RKO (cell line): ENCODE measurements around the gene OBP2B.

ENCODE experiments used
- DNase-seq: peaks from one replicate; pipeline ENCODE4 v3.0.0-alpha.2; 2016; ENCODE audit warnings: low spot score

OBP2B gene

DNA sequence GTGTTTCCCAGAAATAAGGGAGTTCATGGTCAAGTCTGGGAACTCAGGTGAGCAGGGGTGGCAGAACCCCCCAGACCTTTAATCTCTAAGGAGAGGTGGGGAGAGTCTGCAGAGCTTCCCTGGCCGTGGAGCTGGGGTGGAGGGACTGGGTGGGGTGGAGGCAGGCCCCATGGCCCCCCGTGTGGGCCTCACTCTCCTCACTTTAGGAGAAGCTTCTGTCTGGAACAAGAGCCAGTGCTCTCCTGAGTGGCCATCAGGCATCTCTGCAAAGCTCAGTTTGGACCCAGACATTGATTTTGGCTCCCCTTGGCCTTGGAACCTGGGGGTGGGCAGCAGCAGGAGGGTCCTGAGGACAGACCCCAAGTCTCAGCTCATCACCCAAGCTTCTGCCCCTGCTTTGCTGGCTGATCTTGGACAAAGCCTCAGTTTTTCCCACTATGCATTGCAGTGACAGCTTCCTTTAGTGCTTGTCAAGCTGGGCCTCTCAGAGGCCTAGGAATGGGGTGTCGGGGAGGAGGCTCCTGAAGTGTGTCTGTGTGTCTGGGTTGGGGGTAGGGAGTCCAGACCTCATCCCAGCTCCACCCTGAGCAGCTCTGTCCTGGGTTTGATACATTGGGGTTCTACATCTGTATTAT is 41.8 kb downstream of the OBP2B start:
- no peak for DNase-seq

DNA sequence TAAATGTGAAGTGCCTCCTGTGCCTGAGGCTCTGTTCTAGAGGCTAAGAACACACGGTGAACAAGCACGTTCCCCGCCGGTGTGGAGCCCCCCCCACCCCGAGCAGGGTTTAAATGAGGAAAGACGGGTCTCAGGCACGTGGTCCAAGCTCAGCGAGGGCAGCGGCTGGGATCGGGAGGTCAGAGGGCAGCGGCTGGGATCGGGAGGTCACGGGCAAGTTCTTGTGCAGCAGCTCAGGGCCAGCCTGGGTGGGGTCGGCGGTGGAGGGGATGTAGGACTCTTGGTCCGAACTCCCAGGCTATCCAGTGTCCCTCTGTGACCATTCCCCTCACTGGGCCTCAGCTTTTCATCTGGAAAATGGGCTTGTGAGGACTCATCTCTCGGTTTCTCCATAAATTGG is 42.7 kb downstream of the OBP2B start:
- no peak for DNase-seq

DNA sequence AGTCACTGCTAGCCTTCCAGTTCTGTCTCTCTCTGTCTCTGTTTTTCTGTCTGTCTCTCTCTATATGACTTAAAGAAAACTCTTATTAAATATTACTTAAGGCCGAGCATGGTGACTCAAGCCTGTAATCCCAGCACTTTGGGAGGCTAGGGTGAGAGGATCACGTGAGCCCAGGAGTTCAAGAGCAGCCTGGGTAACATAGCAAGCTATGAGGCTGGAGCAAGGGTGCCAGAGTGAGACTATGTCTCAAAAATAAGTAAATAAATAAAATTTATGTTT is 43.7 kb downstream of the OBP2B start:
- no peak for DNase-seq

DNA sequence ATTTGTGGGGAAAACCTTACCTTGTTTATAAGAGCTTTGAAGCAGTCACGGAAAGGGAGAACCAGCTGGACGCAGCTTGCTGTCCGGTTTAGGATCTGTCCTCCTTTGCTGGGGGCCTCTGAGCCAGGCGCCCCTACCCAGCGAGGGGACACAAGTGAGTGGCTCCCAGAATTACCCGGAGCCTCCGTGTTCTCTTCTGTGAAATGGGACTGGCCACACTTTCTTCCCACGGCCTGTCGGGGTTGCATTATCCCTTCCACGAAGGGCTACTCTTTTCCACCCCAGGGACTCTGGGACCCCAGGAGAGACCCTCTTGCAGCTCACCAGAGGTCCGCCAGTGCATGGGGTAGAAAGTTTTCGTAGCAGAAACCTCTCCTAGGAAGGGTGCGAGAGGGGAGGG is 44.9 kb downstream of the OBP2B start:
- DNase-seq = no peak

DNA sequence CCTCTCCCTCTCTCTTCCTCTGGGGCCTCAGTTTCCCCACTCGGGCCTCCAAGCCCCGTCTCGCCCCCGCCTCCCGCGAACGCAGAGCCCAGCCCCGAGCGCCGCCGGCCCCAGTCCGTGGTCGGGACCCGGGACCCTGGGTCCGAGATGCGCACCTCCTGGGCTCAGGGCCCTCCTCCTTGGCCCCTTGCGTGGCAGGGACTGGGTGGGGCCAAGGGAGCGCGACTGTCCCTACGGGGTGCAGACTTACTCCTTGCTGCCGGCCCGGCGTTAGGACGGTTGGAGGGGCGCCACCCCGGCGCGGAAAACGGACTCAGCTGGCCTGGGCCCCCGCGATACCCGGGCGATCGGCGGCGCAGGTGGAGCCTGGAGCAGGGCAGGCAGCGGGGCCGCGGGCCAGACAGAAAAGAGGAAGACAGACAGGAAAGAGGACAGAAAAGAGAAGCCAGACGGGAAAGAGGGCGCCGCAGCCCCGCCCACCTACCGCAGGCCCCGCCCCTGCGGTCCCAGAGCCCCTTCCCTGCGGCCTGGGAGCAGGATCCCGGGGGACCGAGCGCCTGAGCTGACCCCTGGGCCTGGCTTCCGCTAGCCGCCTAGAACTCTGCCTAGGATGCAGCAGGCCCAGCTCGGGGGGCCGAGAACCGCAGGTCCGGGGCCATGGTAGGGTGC is 45.4 kb downstream of the OBP2B start, which contains the start of gene GBGT1:
GBGT1 (minus strand) TSS at position 411 of the 669 bp plus-strand sequence. CDS start 1,502 bp downstream, outside the sequence.
- DNase-seq = no peak

DNA sequence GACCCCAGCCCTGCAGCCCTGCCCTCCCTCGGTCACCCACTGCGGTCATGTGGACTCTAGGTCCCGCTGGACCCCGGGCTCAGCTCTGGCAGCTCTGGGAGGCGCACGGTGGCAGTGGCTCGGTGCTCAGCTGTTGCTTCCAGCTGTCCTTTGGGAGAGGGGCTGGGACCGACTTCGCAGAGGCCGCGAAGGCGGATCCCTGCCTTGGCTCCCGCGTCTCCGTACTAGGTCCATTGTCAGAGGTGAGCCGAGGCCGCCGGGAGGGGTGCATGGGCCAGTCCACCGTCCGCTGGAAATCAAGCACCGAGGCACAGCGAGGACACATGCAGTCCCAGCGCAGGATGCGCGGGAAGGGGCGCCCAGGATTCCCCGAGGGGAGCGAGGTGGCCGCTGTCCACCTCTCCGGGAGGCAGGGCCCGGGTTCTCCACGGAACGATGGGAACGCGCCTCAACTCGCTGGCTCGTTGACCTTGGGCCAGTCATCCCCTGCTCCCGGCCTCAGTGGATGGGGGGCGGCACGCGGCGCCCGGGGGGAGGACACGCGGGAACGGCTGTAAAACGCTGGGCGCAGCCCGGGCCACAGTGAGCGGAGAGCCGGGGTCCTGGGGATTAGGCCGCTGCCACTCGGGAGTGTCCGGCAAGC is 46.1 kb downstream of the OBP2B start:
- no peak for DNase-seq

DNA sequence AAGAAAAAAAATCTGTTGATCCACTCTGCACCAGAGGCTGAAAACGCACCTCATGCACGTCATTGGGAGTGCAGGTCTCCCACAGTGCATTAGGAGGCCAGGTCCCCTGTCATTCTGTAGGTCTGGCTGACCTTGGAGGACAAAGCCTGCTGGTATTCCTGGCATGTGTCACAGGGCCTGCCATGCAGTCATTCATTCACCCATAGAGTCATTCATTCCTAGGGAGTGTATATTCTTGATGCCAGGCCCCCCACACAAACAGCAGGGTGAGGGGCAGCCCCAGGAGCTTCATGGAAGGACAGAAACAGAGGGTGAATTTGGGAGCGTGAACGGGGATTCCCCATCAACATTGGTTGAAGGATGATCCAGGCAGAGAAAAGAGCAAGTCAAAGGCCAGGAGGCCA is 47.5 kb downstream of the OBP2B start:
- DNase-seq = no peak

DNA sequence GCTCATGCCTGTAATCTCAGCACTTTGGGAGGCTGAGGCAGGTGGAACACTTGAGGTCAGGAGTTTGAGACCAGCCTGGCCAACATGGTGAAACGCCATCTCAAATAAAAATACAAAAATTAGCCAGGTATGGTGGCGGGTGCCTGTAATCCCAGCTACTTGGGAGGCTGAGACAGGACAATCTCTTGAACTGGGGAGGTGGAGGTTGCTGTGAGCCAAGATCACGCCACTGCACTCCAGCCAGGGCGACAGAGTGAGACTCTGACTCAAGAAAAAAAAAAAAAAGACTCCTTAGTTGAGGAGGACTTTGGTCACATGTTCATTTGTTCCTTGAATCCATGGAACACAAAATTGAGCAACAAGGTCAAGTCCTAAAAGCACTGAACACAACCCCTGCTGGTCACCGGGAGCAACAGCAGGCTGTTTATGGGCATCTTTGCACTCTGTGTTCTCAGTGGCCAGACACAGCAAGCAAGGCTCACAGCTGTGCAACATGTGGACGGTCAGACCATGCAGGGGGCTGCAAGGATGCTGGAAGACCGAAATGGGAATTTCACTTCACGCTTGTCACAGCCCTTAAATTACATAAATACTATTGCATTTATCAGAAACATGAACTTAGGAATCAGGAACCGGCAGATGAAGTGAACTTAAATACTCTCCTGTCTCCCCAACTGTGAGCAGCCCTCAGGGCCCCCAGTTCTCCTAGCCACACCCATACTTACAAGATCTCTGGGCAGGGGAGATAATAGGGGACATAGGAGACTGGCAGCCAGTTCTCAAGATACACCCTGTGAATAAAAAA is 48.1 kb downstream of the OBP2B start:
- peak; percentile 89 for DNase-seq

DNA sequence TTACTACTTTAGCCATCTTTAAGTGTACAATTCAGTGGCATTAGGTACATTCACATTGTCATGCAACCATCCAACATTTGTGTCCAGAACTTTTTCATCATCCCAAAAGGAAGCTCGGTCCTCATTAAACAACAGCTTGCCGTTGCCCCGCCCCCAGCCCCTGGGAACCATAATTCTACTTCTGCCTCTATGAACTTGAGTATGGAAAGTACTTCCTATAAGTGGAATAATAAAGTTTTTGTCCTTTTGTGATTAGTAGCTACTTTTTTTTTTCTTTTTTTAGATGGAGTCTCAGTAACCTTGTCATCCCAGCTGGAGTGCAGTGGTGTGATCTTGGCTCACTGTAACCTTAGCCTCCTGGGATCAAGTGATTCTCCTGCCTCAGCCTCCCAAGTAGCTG is 50.4 kb downstream of the OBP2B start:
- DNase-seq = no peak
